Mammary epithelial cell (primary cell): Measurements from ENCODE around the gene WDR70.

Experiments used
- CTCF ChIP-seq, 2 donors: IDR thresholded peaks in 1 of 2; conservative IDR thresholded peaks in 1 of 2; 2 replicates each; pipeline ENCODE4 v1.5.1; 2011 to 2012; ENCODE audit warnings: inconsistent platforms in 2 of 2, low read length in 2 of 2, mild to moderate bottlenecking in 2 of 2, control low read depth in 1 of 2, low read depth in 1 of 2; ENCODE audit not compliant: insufficient read depth in 1 of 2; ENCODE audit errors: extremely low read depth in 1 of 2
- EZH2 ChIP-seq: IDR thresholded peaks from 2 replicates; pipeline ENCODE4 v1.6.1; 2012; ENCODE audit warnings: low read length, inconsistent platforms, borderline replicate concordance

- TF ChIP-seq CTCF (conservative IDR thresholded peaks at IDR 0.05 in 1 of 2, IDR thresholded peaks at IDR 0.05 in 1 of 2; ENCODE audit: extremely low read depth in 1 of 2, insufficient read depth in 1 of 2, low read depth in 1 of 2, low read length in 2 of 2) (no peak), EZH2 (no peak)
Measured at GRCh38 chr5:37568893-37569292, 189.8 kb downstream of the WDR70 start.
